ENCODE measurements around the gene CXXC5.

CXXC5 gene

GRCh38 chr5:139686706-139687441, 38.7 kb downstream of the CXXC5 start:
- peaks cover 61% of the 10 kb centered on the region for H3K4me1 ChIP-seq (ENCODE audit: insufficient read depth, low read length)
- H3K4me3 ChIP-seq (ENCODE audit: low read length), result no peak overlapping the region
- no peaks in the 10 kb centered on the region for H3K9me3 ChIP-seq (ENCODE audit: low read length)
- H3K27me3 ChIP-seq (ENCODE audit: insufficient read depth, low read length), result no peaks in the 10 kb centered on the region
- H3K36me3 ChIP-seq (ENCODE audit: insufficient read depth, low read length), result peaks cover 26% of the 10 kb centered on the region
- no peak overlapping the region for H2AFZ ChIP-seq (ENCODE audit: low read depth, low read length)

- H3K9me3 ChIP-seq (ENCODE audit: low read length), result no peaks in the 10 kb centered on the region
- no peak overlapping the region for H3K4me3 ChIP-seq (ENCODE audit: low read length)
- peaks cover 20% of the 10 kb centered on the region for H3K36me3 ChIP-seq (ENCODE audit: insufficient read depth, low read length)
- H3K27me3 ChIP-seq (ENCODE audit: insufficient read depth, low read length), result no peaks in the 10 kb centered on the region
- H2AFZ ChIP-seq (ENCODE audit: low read depth, low read length), result no peak overlapping the region
- H3K4me1 ChIP-seq (ENCODE audit: insufficient read depth, low read length), result peaks cover 68% of the 10 kb centered on the region
Observed at GRCh38 chr5:139687656-139688055, 39.5 kb downstream of the CXXC5 start.

- H3K9me3 ChIP-seq (ENCODE audit: low read length), result no peaks in the 10 kb centered on the region
- no peak overlapping the region for H2AFZ ChIP-seq (ENCODE audit: low read depth, low read length)
- peaks cover 74% of the 10 kb centered on the region for H3K4me1 ChIP-seq (ENCODE audit: insufficient read depth, low read length)
- no peak overlapping the region for H3K4me3 ChIP-seq (ENCODE audit: low read length)
- no peaks in the 10 kb centered on the region for H3K27me3 ChIP-seq (ENCODE audit: insufficient read depth, low read length)
- H3K36me3 ChIP-seq (ENCODE audit: insufficient read depth, low read length), result peaks cover 15% of the 10 kb centered on the region
Observed at GRCh38 chr5:139688088-139688702, 40.0 kb downstream of the CXXC5 start.

- Histone ChIP-seq H3K27me3 (ENCODE audit: insufficient read depth, low read length) (no peaks in the 10 kb centered on the region), H2AFZ (ENCODE audit: low read depth, low read length) (no peak overlapping the region), H3K9me3 (ENCODE audit: low read length) (no peaks in the 10 kb centered on the region), H3K4me1 (ENCODE audit: insufficient read depth, low read length) (peaks cover 81% of the 10 kb centered on the region), H3K4me3 (ENCODE audit: low read length) (no peak overlapping the region), H3K36me3 (ENCODE audit: insufficient read depth, low read length) (peaks cover 10% of the 10 kb centered on the region)
Observed at GRCh38 chr5:139688751-139689372, 40.7 kb downstream of the CXXC5 start.

GRCh38 chr5:139689631-139690063, 41.5 kb downstream of the CXXC5 start:
- H3K4me1 ChIP-seq (ENCODE audit: insufficient read depth, low read length), result peaks cover 82% of the 10 kb centered on the region
- no peaks in the 10 kb centered on the region for H3K9me3 ChIP-seq (ENCODE audit: low read length)
- peaks cover 3% of the 10 kb centered on the region for H3K36me3 ChIP-seq (ENCODE audit: insufficient read depth, low read length)
- H2AFZ ChIP-seq (ENCODE audit: low read depth, low read length), result no peak overlapping the region
- H3K4me3 ChIP-seq (ENCODE audit: low read length), result no peak overlapping the region
- H3K27me3 ChIP-seq (ENCODE audit: insufficient read depth, low read length), result no peaks in the 10 kb centered on the region

GRCh38 chr5:139690064-139690802, 42.1 kb downstream of the CXXC5 start:
- H3K36me3 ChIP-seq (ENCODE audit: insufficient read depth, low read length), result peaks cover 2% of the 10 kb centered on the region
- no peaks in the 10 kb centered on the region for H3K27me3 ChIP-seq (ENCODE audit: insufficient read depth, low read length)
- no peak overlapping the region for H2AFZ ChIP-seq (ENCODE audit: low read depth, low read length)
- no peaks in the 10 kb centered on the region for H3K9me3 ChIP-seq (ENCODE audit: low read length)
- H3K4me3 ChIP-seq (ENCODE audit: low read length), result no peak overlapping the region
- H3K4me1 ChIP-seq (ENCODE audit: insufficient read depth, low read length), result peaks cover 81% of the 10 kb centered on the region

- Histone ChIP-seq H2AFZ (ENCODE audit: low read depth, low read length) (no peak overlapping the region), H3K36me3 (ENCODE audit: insufficient read depth, low read length) (no peaks in the 10 kb centered on the region), H3K4me3 (ENCODE audit: low read length) (no peak overlapping the region), H3K9me3 (ENCODE audit: low read length) (no peaks in the 10 kb centered on the region), H3K4me1 (ENCODE audit: insufficient read depth, low read length) (peaks cover 76% of the 10 kb centered on the region), H3K27me3 (ENCODE audit: insufficient read depth, low read length) (no peaks in the 10 kb centered on the region)
Observed at GRCh38 chr5:139690803-139691629, 42.9 kb downstream of the CXXC5 start.

- H3K36me3 ChIP-seq (ENCODE audit: insufficient read depth, low read length), result no peaks in the 10 kb centered on the region
- H3K4me3 ChIP-seq (ENCODE audit: low read length), result no peak overlapping the region
- peaks cover 75% of the 10 kb centered on the region for H3K4me1 ChIP-seq (ENCODE audit: insufficient read depth, low read length)
- no peaks in the 10 kb centered on the region for H3K9me3 ChIP-seq (ENCODE audit: low read length)
- H2AFZ ChIP-seq (ENCODE audit: low read depth, low read length), result no peak overlapping the region
- no peaks in the 10 kb centered on the region for H3K27me3 ChIP-seq (ENCODE audit: insufficient read depth, low read length)
Observed at GRCh38 chr5:139692148-139692547, 44.0 kb downstream of the CXXC5 start.

GRCh38 chr5:139692679-139693308, 44.6 kb downstream of the CXXC5 start:
- Histone ChIP-seq H3K4me1 (ENCODE audit: insufficient read depth, low read length) (peaks cover 74% of the 10 kb centered on the region), H3K36me3 (ENCODE audit: insufficient read depth, low read length) (no peaks in the 10 kb centered on the region), H2AFZ (ENCODE audit: low read depth, low read length) (no peak overlapping the region), H3K4me3 (ENCODE audit: low read length) (no peak overlapping the region), H3K27me3 (ENCODE audit: insufficient read depth, low read length) (no peaks in the 10 kb centered on the region), H3K9me3 (ENCODE audit: low read length) (no peaks in the 10 kb centered on the region)

GRCh38 chr5:139693676-139694364, 45.7 kb downstream of the CXXC5 start:
- peaks cover 78% of the 10 kb centered on the region for H3K4me1 ChIP-seq (ENCODE audit: insufficient read depth, low read length)
- H3K36me3 ChIP-seq (ENCODE audit: insufficient read depth, low read length), result no peaks in the 10 kb centered on the region
- no peak overlapping the region for H2AFZ ChIP-seq (ENCODE audit: low read depth, low read length)
- no peaks in the 10 kb centered on the region for H3K27me3 ChIP-seq (ENCODE audit: insufficient read depth, low read length)
- H3K4me3 ChIP-seq (ENCODE audit: low read length), result no peak overlapping the region
- H3K9me3 ChIP-seq (ENCODE audit: low read length), result no peaks in the 10 kb centered on the region

GRCh38 chr5:139694556-139695177, 46.5 kb downstream of the CXXC5 start:
- Histone ChIP-seq H2AFZ (ENCODE audit: low read depth, low read length) (no peak overlapping the region), H3K27me3 (ENCODE audit: insufficient read depth, low read length) (no peaks in the 10 kb centered on the region), H3K36me3 (ENCODE audit: insufficient read depth, low read length) (no peaks in the 10 kb centered on the region), H3K9me3 (ENCODE audit: low read length) (no peaks in the 10 kb centered on the region), H3K4me1 (ENCODE audit: insufficient read depth, low read length) (peaks cover 69% of the 10 kb centered on the region), H3K4me3 (ENCODE audit: low read length) (no peak overlapping the region)

All from neuron (in vitro differentiated cells).